Spleen (tissue), 7 donors: ENCODE data around the gene COG7.

Experiments
- CTCF ChIP-seq, 11 experiments: fragments of 200-600 bp in 7 of 11; fragments of 450-650 bp in 4 of 11; sonication (generic) in 4 of 11; IDR thresholded peaks in 8 of 11; conservative IDR thresholded peaks in 3 of 11; 1 replicate in 7 of 11; 2 replicates in 4 of 11; pipeline versions ENCODE4 v1.4.0 to v1.8.0; 2016 to 2021; ENCODE audit warnings: antibody characterized with exemption in 11 of 11, inconsistent platforms in 4 of 11, mild to moderate bottlenecking in 1 of 11
- POLR2A ChIP-seq, 3 donors: fragments of 450-650 bp; IDR thresholded peaks; one replicate each; pipeline ENCODE4 v1.5.1; 2017; ENCODE audit warnings: antibody characterized with exemption in 3 of 3, mild to moderate bottlenecking in 1 of 3
- donor health status: DM: no; HTN: no; CAD: no; lungs with moderate emphysema.
- donor health status: DM: no; HTN: no; CAD: no.
- donor health status: DM: no; HTN: no; CAD: no.

GRCh38 chr16:23378921-23379320 is 74.1 kb downstream of the COG7 start:
- TF ChIP-seq POLR2A (IDR thresholded peaks at IDR 0.05): no peak
- no peak for TF ChIP-seq CTCF (IDR thresholded peaks at IDR 0.05 in 8 of 11, conservative IDR thresholded peaks at IDR 0.05 in 3 of 11)
